Bronchus fibroblast of lung (primary cell): ENCODE data around the gene TRAPPC3. TPM values are rescaled to one million over a fixed set of nuclear protein-coding genes. Genes with fewer than 3 reads are reported as not detected.

Source experiments
- total RNA-seq: library from RNA; depleted of rRNA; stranded (reverse); fragments of >200 nt; gene quantifications from 2 replicates; pipeline ENCODE4 v1.2.3, GENCODE V29; 2015

The TRAPPC3 gene
- 80.0 and 95.3 TPM in 2 replicates for total RNA-seq

GRCh38 chr1:36149237-36149972, at the start of gene TRAPPC3:
Gene TRAPPC3 (minus strand): TSS chr1:36149486. CDS start chr1:36149378, 108 bp downstream.

GRCh38 chr1:36155408-36156328, 6.4 kb upstream of the TRAPPC3 start, which contains the start of gene MAP7D1:
Gene MAP7D1 (plus strand): TSS chr1:36156160. CDS start chr1:36156418, 258 bp downstream.

GRCh38 chr1:36125129-36125991, 23.9 kb downstream of the TRAPPC3 start, which contains the start of gene COL8A2:
Gene COL8A2 (minus strand): TSS chr1:36125222. CDS start chr1:36100242, 24,980 bp downstream.

GRCh38 chr1:36088577-36089392, 60.5 kb downstream of the TRAPPC3 start, which contains the start of gene ADPRS:
Gene ADPRS (plus strand): TSS chr1:36088892. CDS start chr1:36088905, 13 bp downstream.

Other genes starting within 250 kb of the TRAPPC3 start
- gene AGO3, start 218.4 kb downstream of the TRAPPC3 start, total RNA-seq, result 5.8 and 9.8 TPM in 2 replicates
- gene TEKT2, start 65.4 kb downstream of the TRAPPC3 start, total RNA-seq, result 0.17 and 0.89 TPM in 2 replicates
- 36.6 and 42.5 TPM in 2 replicates for gene ADPRS, start 60.6 kb downstream of the TRAPPC3 start, total RNA-seq
- 1.3 TPM in 2 replicates for gene COL8A2, start 24.3 kb downstream of the TRAPPC3 start, total RNA-seq
- 192 and 199 TPM in 2 replicates for gene MAP7D1, start 6.7 kb upstream of the TRAPPC3 start, total RNA-seq
- gene THRAP3, start 75.0 kb upstream of the TRAPPC3 start, total RNA-seq, result 83.1 and 103 TPM in 2 replicates
- 1.3 and 1.8 TPM in 2 replicates for gene SH3D21, start 156.9 kb upstream of the TRAPPC3 start, total RNA-seq
- 319 and 343 TPM in 2 replicates for gene EVA1B, start 174.2 kb upstream of the TRAPPC3 start, total RNA-seq
- gene STK40, start 236.4 kb upstream of the TRAPPC3 start, total RNA-seq, result 19.6 and 23.9 TPM in 2 replicates
- 48.8 and 59.3 TPM in 2 replicates for gene LSM10, start 248.4 kb upstream of the TRAPPC3 start, total RNA-seq